Measurements from ENCODE around the gene ALOXE3. TPM values are rescaled to one million over a fixed set of nuclear protein-coding genes. Genes with fewer than 3 reads are reported as not detected.

Gene ALOXE3
- total RNA-seq, 1 experiment from 2014 or later, result 0.13 TPM

DNA sequence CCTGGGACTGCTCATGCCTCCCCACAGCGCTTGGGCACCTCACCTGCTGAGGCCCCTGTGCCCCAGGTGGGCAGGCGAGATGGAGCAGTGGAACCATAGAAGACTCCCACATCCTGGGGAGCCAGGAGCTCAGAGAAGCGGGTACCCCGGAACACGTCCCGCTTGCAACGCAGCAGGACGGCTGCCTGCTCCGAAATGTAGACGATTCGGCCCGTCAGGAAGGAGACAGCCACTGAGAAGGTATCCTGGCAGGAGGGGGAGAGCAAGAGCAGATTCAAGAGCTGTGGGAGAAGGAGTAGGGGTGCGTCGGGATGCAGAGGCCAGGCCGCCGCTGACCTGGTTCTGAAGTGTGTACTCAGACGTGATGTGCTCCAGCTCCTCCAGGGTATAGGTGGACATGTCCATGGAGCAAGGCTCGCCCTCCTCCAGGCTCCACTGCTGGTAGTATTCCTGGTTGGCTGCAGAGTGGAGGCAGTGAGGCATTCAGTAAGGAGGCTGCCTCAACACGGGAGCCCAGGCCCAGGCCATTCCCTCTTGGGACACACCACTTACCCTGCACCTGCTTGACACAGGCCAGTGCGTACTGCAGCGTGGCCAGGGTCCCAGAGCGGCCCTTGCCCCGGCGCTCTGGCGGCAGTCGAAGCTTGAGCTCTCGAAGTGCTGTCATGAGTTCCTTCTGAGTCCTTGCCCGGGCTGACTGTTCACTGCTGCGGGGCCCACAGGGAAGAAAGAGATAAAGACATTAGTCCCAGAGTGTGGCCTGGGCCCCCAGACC lies 31.3 kb upstream of the ALOXE3 start:
- WGBS (ENCODE audit: extremely low coverage, insufficient read length, low lambda C conversion rate), result no CpG with 5 or more reads among the region's 29 CpGs
- no peak overlapping the region; a peak in 1 of 7 replicates for H3K27ac Mint-ChIP-seq

More for the DNA sequence above, 31.3 kb upstream of the ALOXE3 start:
- H2BK5ac ChIP-seq (ENCODE audit: insufficient read length, low read length), result no peak overlapping the region
- DNase-seq, result no peak
- no peak overlapping the region for H4K91ac ChIP-seq (ENCODE audit: insufficient read length, low read depth, low read length)
- Mint-ChIP-seq H3K4me3 (peak overlapping the region in 1 of 2 experiments; percentile 54; a peak in 2 of 5 replicates), H3K27me3 (ENCODE audit: low read depth) (peaks cover 2% of the 10 kb centered on the region), H3K4me1 (peaks cover 21 to 25% of the 10 kb centered on the region in 2 experiments), H3K36me3 (ENCODE audit: insufficient read depth in 1 of 3, low read depth in 3 of 3) (peaks cover 28 to 47% (median 41%) of the 10 kb centered on the region in 3 experiments), H3K9me3 (no peaks in the 10 kb centered on the region)
- H3K9me3 ChIP-seq (ENCODE audit: control insufficient read depth, low read depth, low read length), result no peaks in the 10 kb centered on the region
- no peak for TF ChIP-seq CTCF (conservative IDR thresholded peaks at IDR 0.05)
- no peaks in the 10 kb centered on the region for H3K79me2 ChIP-seq (ENCODE audit: insufficient read depth, low read length)
- no peak overlapping the region for H3K56ac ChIP-seq (ENCODE audit: insufficient read length, low read depth, low read length)
- peaks cover 5% of the 10 kb centered on the region for H3K4me1 ChIP-seq (ENCODE audit: insufficient read depth, low read length)
- H3K27me3 ChIP-seq (ENCODE audit: insufficient read depth, low read length), result no peaks in the 10 kb centered on the region
- no peak overlapping the region for H2AK5ac ChIP-seq (ENCODE audit: insufficient read length, low read length)
- no peak overlapping the region for H4K5ac ChIP-seq (ENCODE audit: insufficient read length, low read depth, low read length)
- H3K18ac ChIP-seq (ENCODE audit: insufficient read length, low read depth, low read length), result no peak overlapping the region
- no peak overlapping the region for H3T11ph ChIP-seq (ENCODE audit: low read length)
- peaks cover 2% of the 10 kb centered on the region for H3K79me1 ChIP-seq (ENCODE audit: insufficient read depth, low read depth, low read length, poor library complexity, severe bottlenecking)
- H3K23me2 ChIP-seq (ENCODE audit: insufficient read length, low read depth, low read length, poor library complexity, severe bottlenecking), result peaks cover 13% of the 10 kb centered on the region
- no peaks in the 10 kb centered on the region for H4K20me1 ChIP-seq (ENCODE audit: control insufficient read depth, insufficient read depth, insufficient read length)
- H4K8ac ChIP-seq (replicated peaks; ENCODE audit: insufficient read length, low read depth, low read length), result no peak overlapping the region
- no peak overlapping the region for H2BK15ac ChIP-seq (ENCODE audit: low read depth, low read length)
- H2BK12ac ChIP-seq (ENCODE audit: insufficient read length, low read depth, low read length), result no peak overlapping the region
- no peak overlapping the region for H3K27ac ChIP-seq (ENCODE audit: insufficient read length, low read depth, low read length)
- H3K4ac ChIP-seq (ENCODE audit: low read depth, low read length), result no peak overlapping the region
- no peak overlapping the region for H2AFZ ChIP-seq (ENCODE audit: low read length)
- H3K9ac ChIP-seq (ENCODE audit: extremely low read depth, insufficient read length, low read length), result no peak overlapping the region
- H2BK20ac ChIP-seq (ENCODE audit: low read depth, low read length, poor library complexity, severe bottlenecking), result no peak overlapping the region
- no peak overlapping the region for H2BK120ac ChIP-seq (ENCODE audit: low read depth, low read length, poor library complexity, severe bottlenecking)
- no peak overlapping the region for H3K14ac ChIP-seq (ENCODE audit: insufficient read depth, low read length)
- no peak overlapping the region for H3K23ac ChIP-seq (ENCODE audit: insufficient read length, low read depth, low read length)
- no peak overlapping the region for H3K4me2 ChIP-seq (ENCODE audit: insufficient read depth, insufficient read length, low read length)

Measured in H9 (cell line).